ENCODE data around the gene P4HA1. TPM values are rescaled to one million over a fixed set of nuclear protein-coding genes. Genes with fewer than 3 reads are reported as not detected.
"Not testable (repeated sequence)": the region's sequence is repeated elsewhere in the genome, so short reads cannot be mapped to it uniquely, and the experiment has no call there.

Gene P4HA1
- total RNA-seq, 2 experiments from 2014 or later: 47.3 to 51.2 TPM

- H3K4me1 Mint-ChIP-seq: peaks cover 12% of the 10 kb centered on the region
- POLR2A ChIA-PET: interaction anchor here (0.6 kb wide), 1 partner anchor 162 kb away, joined by 3 read pairs; no protein-coding TSS in a partner anchor
- H3K27ac Mint-ChIP-seq: peak overlapping the region; percentile 0
- no peaks in the 10 kb centered on the region for H3K27me3 Mint-ChIP-seq
- H3K36me3 Mint-ChIP-seq: peaks cover 32% of the 10 kb centered on the region
- H3K4me3 Mint-ChIP-seq: no peak overlapping the region
- H3K9me3 Mint-ChIP-seq: no peaks in the 10 kb centered on the region
- DNase-seq: no peak
- ATAC-seq (ENCODE audit: low read depth): no peak
These were observed 77.6 kb downstream of the P4HA1 start for GRCh38 chr10:73019100-73019499.

GRCh38 chr10:73018632-73019031, 78.0 kb downstream of the P4HA1 start:
- no peak for DNase-seq
- no peak for ATAC-seq (ENCODE audit: low read depth)
- Mint-ChIP-seq H3K9me3 (no peaks in the 10 kb centered on the region), H3K4me1 (peaks cover 10% of the 10 kb centered on the region), H3K36me3 (peaks cover 29% of the 10 kb centered on the region), H3K4me3 (no peak overlapping the region), H3K27me3 (no peaks in the 10 kb centered on the region), H3K27ac (no peak overlapping the region)
- POLR2A ChIA-PET: no interaction called here

GRCh38 chr10:73017955-73018480, 78.6 kb downstream of the P4HA1 start:
- H3K9me3 Mint-ChIP-seq: no peaks in the 10 kb centered on the region
- no peak overlapping the region for H3K27ac Mint-ChIP-seq
- ATAC-seq (ENCODE audit: low read depth) (no peak), DNase-seq (no peak)
- H3K36me3 Mint-ChIP-seq: peaks cover 29% of the 10 kb centered on the region
- POLR2A ChIA-PET: no interaction called here
- no peak overlapping the region for H3K4me3 Mint-ChIP-seq
- no peaks in the 10 kb centered on the region for H3K27me3 Mint-ChIP-seq
- peaks cover 7% of the 10 kb centered on the region for H3K4me1 Mint-ChIP-seq

GRCh38 chr10:73015779-73016178, 80.9 kb downstream of the P4HA1 start:
- ATAC-seq (ENCODE audit: low read depth) (no peak), DNase-seq (no peak)
- Mint-ChIP-seq H3K27me3 (no peaks in the 10 kb centered on the region), H3K4me1 (peaks cover 7% of the 10 kb centered on the region), H3K4me3 (no peak overlapping the region), H3K36me3 (peaks cover 22% of the 10 kb centered on the region), H3K27ac (no peak overlapping the region), H3K9me3 (no peaks in the 10 kb centered on the region)
- POLR2A ChIA-PET: no interaction called here

- no peaks in the 10 kb centered on the region for H3K27me3 Mint-ChIP-seq
- no peak overlapping the region for H3K4me3 Mint-ChIP-seq
- POLR2A ChIA-PET: no interaction called here
- no peak for ATAC-seq (ENCODE audit: low read depth)
- H3K9me3 Mint-ChIP-seq: peaks cover 3% of the 10 kb centered on the region
- H3K36me3 Mint-ChIP-seq: peaks cover 38% of the 10 kb centered on the region
- DNase-seq: no peak
- H3K27ac Mint-ChIP-seq: no peak overlapping the region
- no peaks in the 10 kb centered on the region for H3K4me1 Mint-ChIP-seq
These were observed 92.8 kb downstream of the P4HA1 start for GRCh38 chr10:73003822-73004221.

- H3K4me3 Mint-ChIP-seq: no peak overlapping the region
- POLR2A ChIA-PET: no interaction called here
- peaks cover 7% of the 10 kb centered on the region for H3K9me3 Mint-ChIP-seq
- H3K27me3 Mint-ChIP-seq: no peaks in the 10 kb centered on the region
- H3K36me3 Mint-ChIP-seq: peaks cover 36% of the 10 kb centered on the region
- no peaks in the 10 kb centered on the region for H3K4me1 Mint-ChIP-seq
- ATAC-seq (ENCODE audit: low read depth): no peak
- no peak for DNase-seq
- H3K27ac Mint-ChIP-seq: no peak overlapping the region
These were observed 95.7 kb downstream of the P4HA1 start for GRCh38 chr10:73000973-73001372.

- H3K27me3 Mint-ChIP-seq: no peaks in the 10 kb centered on the region
- H3K9me3 Mint-ChIP-seq: peaks cover 15% of the 10 kb centered on the region
- peaks cover 54% of the 10 kb centered on the region for H3K36me3 Mint-ChIP-seq
- POLR2A ChIA-PET: no interaction called here
- no peak overlapping the region for H3K4me3 Mint-ChIP-seq
- no peak overlapping the region for H3K27ac Mint-ChIP-seq
- no peak for ATAC-seq (ENCODE audit: low read depth)
- H3K4me1 Mint-ChIP-seq: peaks cover 2% of the 10 kb centered on the region
- DNase-seq: no peak
These were observed 99.6 kb downstream of the P4HA1 start for GRCh38 chr10:72997099-72997498.

- peaks cover 49% of the 10 kb centered on the region for H3K36me3 Mint-ChIP-seq
- H3K4me1 Mint-ChIP-seq; DNase-seq; H3K27ac Mint-ChIP-seq; H3K4me3 Mint-ChIP-seq; H3K27me3 Mint-ChIP-seq; ATAC-seq (ENCODE audit: low read depth); POLR2A ChIA-PET: not testable (repeated sequence)
- H3K9me3 Mint-ChIP-seq: peaks cover 15% of the 10 kb centered on the region
These were observed 101.2 kb downstream of the P4HA1 start for GRCh38 chr10:72995459-72995858.

GRCh38 chr10:72989771-72990170, 106.9 kb downstream of the P4HA1 start:
- ATAC-seq (ENCODE audit: low read depth); H3K27me3 Mint-ChIP-seq; H3K27ac Mint-ChIP-seq; DNase-seq; POLR2A ChIA-PET; H3K9me3 Mint-ChIP-seq; H3K4me3 Mint-ChIP-seq; H3K4me1 Mint-ChIP-seq: not testable (repeated sequence)
- H3K36me3 Mint-ChIP-seq: peaks cover 43% of the 10 kb centered on the region

- H3K9me3 Mint-ChIP-seq: peaks cover 10% of the 10 kb centered on the region
- POLR2A ChIA-PET; DNase-seq; H3K4me3 Mint-ChIP-seq; H3K27ac Mint-ChIP-seq; ATAC-seq (ENCODE audit: low read depth); H3K4me1 Mint-ChIP-seq; H3K27me3 Mint-ChIP-seq: not testable (repeated sequence)
- H3K36me3 Mint-ChIP-seq: peaks cover 25% of the 10 kb centered on the region
These were observed 112.0 kb downstream of the P4HA1 start for GRCh38 chr10:72984618-72985017.

- H3K27ac Mint-ChIP-seq: no peak overlapping the region
- ATAC-seq (ENCODE audit: low read depth): no peak
- no peak overlapping the region for H3K4me3 Mint-ChIP-seq
- no peak for DNase-seq
- peaks cover 13% of the 10 kb centered on the region for H3K36me3 Mint-ChIP-seq
- POLR2A ChIA-PET: no interaction called here
- H3K27me3 Mint-ChIP-seq: peaks cover 4% of the 10 kb centered on the region
- H3K4me1 Mint-ChIP-seq: no peaks in the 10 kb centered on the region
- H3K9me3 Mint-ChIP-seq: peaks cover 24% of the 10 kb centered on the region
These were observed 114.7 kb downstream of the P4HA1 start for GRCh38 chr10:72981882-72982529.

GRCh38 chr10:72981028-72981881, 115.4 kb downstream of the P4HA1 start:
- ATAC-seq (ENCODE audit: low read depth) (no peak), DNase-seq (no peak)
- H3K4me1 Mint-ChIP-seq: no peaks in the 10 kb centered on the region
- POLR2A ChIA-PET: no interaction called here
- H3K4me3 Mint-ChIP-seq: no peak overlapping the region
- peaks cover 26% of the 10 kb centered on the region for H3K9me3 Mint-ChIP-seq
- peaks cover 8% of the 10 kb centered on the region for H3K27me3 Mint-ChIP-seq
- H3K36me3 Mint-ChIP-seq: peaks cover 14% of the 10 kb centered on the region
- H3K27ac Mint-ChIP-seq: no peak overlapping the region

GRCh38 chr10:72980348-72980747, 116.3 kb downstream of the P4HA1 start:
- H3K36me3 Mint-ChIP-seq: peaks cover 14% of the 10 kb centered on the region

GRCh38 chr10:72979709-72980108, 117.0 kb downstream of the P4HA1 start:
- ATAC-seq (ENCODE audit: low read depth): no peak
- POLR2A ChIA-PET: no interaction called here
- H3K27me3 Mint-ChIP-seq: peaks cover 14% of the 10 kb centered on the region
- no peaks in the 10 kb centered on the region for H3K4me1 Mint-ChIP-seq
- no peak for DNase-seq
- peaks cover 14% of the 10 kb centered on the region for H3K36me3 Mint-ChIP-seq
- H3K4me3 Mint-ChIP-seq: no peak overlapping the region
- H3K9me3 Mint-ChIP-seq: peaks cover 32% of the 10 kb centered on the region
- H3K27ac Mint-ChIP-seq: no peak overlapping the region

More at GRCh38 chr10:72980348-72980747, 116.3 kb downstream of the P4HA1 start:
- peaks cover 32% of the 10 kb centered on the region for H3K9me3 Mint-ChIP-seq
- no peak overlapping the region for H3K27ac Mint-ChIP-seq
- H3K4me1 Mint-ChIP-seq: no peaks in the 10 kb centered on the region
- H3K27me3 Mint-ChIP-seq: peaks cover 12% of the 10 kb centered on the region
- H3K4me3 Mint-ChIP-seq: no peak overlapping the region
- POLR2A ChIA-PET: no interaction called here
- no peak for ATAC-seq (ENCODE audit: low read depth)
- no peak for DNase-seq

Measured in activated naive CD8-positive, alpha-beta T cell treated with anti-CD3 and anti-CD28 coated beads, Interleukin-2, amount 10 ng/mL, durations not matched to agents 7 days and 5 days (primary cell).